ENCODE measurements around the gene PHACTR4. TPM values are rescaled to one million over a fixed set of nuclear protein-coding genes. Genes with fewer than 3 reads are reported as not detected.

Gene PHACTR4
- total and polyA plus RNA-seq, 2 of the 4 experiments (the other 2 are of a cell fraction) = 7.5 to 15.0 TPM

DNA sequence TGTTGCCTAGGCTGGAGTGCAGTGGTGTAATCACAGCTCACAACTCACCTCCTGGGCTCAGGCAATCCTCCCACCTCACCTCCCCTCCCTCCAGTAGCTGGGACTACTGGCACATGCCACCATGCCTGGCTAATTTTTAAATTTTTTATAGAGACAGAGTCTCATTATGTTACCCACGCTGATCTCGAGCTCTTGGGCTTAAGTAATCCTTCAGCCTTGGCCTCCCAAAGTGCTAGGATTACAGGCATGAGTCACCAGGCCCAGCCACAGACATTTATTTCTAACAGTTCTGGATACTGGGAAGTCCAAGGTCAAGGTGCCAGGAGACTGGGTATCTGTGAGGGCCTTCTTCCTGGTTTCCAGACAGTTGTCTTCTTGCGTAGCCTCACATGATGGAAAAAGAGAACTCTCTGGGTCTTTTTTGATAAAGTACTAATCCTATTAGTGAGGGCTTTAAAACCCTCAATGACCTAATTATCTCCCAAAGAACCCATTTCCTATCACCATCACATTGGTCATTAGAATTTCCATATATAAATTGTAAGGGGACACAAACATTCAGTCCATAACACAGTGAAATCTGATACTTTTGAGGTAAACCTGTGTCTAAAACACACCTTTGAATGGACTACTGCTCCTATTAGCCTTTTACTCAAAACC is 67.9 kb downstream of the PHACTR4 start:
- ChIA-PET POLR2A (ENCODE audit: unreplicated experiment) (no interaction called here), CTCF (interaction anchor here (1.0 kb wide), 1 partner anchor 13 kb away, joined by 3 read pairs; no protein-coding TSS in a partner anchor)
- no peak overlapping the region for H4K5ac ChIP-seq (ENCODE audit: low read depth, low read length)
- H4K91ac ChIP-seq (ENCODE audit: insufficient read depth, low read depth, low read length) = no peak overlapping the region
- no peak overlapping the region for H3K23ac ChIP-seq (ENCODE audit: low read depth, low read length)
- peak overlapping the region; percentile 36 for H3K4me2 ChIP-seq (ENCODE audit: low read depth, low read length)
- in situ Hi-C loops (cut with MboI; ENCODE audit: low sequenced_read_pairs) = no loop called here
- H3K4ac ChIP-seq (ENCODE audit: low read depth, low read length) = peak overlapping the region; percentile 8
- BruUV-seq (replicated peaks) = no TSS peak
- peak overlapping the region; percentile 84 for H2BK5ac ChIP-seq (ENCODE audit: low read depth, low read length, poor library complexity, severe bottlenecking)
- no peak overlapping the region for H3K56ac ChIP-seq (ENCODE audit: extremely low read depth, insufficient read depth, low read length)
- H3K4me3 ChIP-seq (ENCODE audit: insufficient read depth, low read depth, low read length) = no peak overlapping the region
- WGBS, 2 experiments (ENCODE audit: extremely low coverage in 2 of 2, insufficient read length in 1 of 2) = no CpG with 5 or more reads among the region's 3 CpGs
- H3K36me3 ChIP-seq (ENCODE audit: control insufficient read depth, insufficient read depth, low read length) = no peaks in the 10 kb centered on the region
- no peak overlapping the region for H2BK15ac ChIP-seq (ENCODE audit: low read depth, low read length)
- no peak overlapping the region for H3K18ac ChIP-seq (ENCODE audit: low read depth, low read length)
- H2AFZ ChIP-seq (replicated peaks; ENCODE audit: low read length, poor library complexity) = no peak overlapping the region
- peak overlapping the region in 1 of 2 experiments; percentile 28; a peak in 1 of 4 replicates for H4K8ac ChIP-seq (ENCODE audit: low read depth in 2 of 2, low read length in 2 of 2)
- H3K79me1 ChIP-seq (ENCODE audit: low read depth in 1 of 2, low read length in 2 of 2) = peaks cover 7 to 46% of the 10 kb centered on the region in 2 experiments
- peak overlapping the region; percentile 62; the same call in 1 of the 2 replicates for H3K27ac ChIP-seq (ENCODE audit: insufficient read depth, low read length)
- no peak overlapping the region for H2BK120ac ChIP-seq (ENCODE audit: low read depth, low read length)
- H3K4me1 ChIP-seq (ENCODE audit: control insufficient read depth, insufficient read depth, low read length) = peaks cover 2% of the 10 kb centered on the region; the same call in 1 of the 2 replicates
- peaks cover 14% of the 10 kb centered on the region; the same call in 1 of the 2 replicates for H4K20me1 ChIP-seq (ENCODE audit: insufficient read depth, low read length)
- no peaks in the 10 kb centered on the region for H3K27me3 ChIP-seq (ENCODE audit: control insufficient read depth, insufficient read depth, low read length)
- no peaks in the 10 kb centered on the region; the same call in 1 of the 2 replicates for H3K9me1 ChIP-seq (ENCODE audit: insufficient read depth, low read length)
- H3K14ac ChIP-seq (replicated peaks; ENCODE audit: low read depth, low read length) = 0 out of 2 replicates have a peak overlapping the region, but pooled peaks have one; percentile 55
- TF ChIP-seq FOS (IDR thresholded peaks at IDR 0.05; ENCODE audit: low read depth, low read length) (peak; percentile 78; the same call in 1 of the 2 replicates), RCOR1 (IDR thresholded peaks at IDR 0.05; ENCODE audit: insufficient replicate concordance, low read length) (no peak), MAFK (IDR thresholded peaks at IDR 0.05; ENCODE audit: low read depth, low read length) (no peak), NFE2L2 (IDR thresholded peaks at IDR 0.05; ENCODE audit: low read depth, low read length) (no peak), RAD21 (IDR thresholded peaks at IDR 0.05; ENCODE audit: low read length) (no peak), BHLHE40 (IDR thresholded peaks at IDR 0.05; ENCODE audit: low read depth, low read length) (0 out of 2 replicates have a peak, but pooled peaks have one; percentile 38), CEBPB (IDR thresholded peaks at IDR 0.05; ENCODE audit: low read depth, low read length) (no peak)
- TF ChIP-seq, protein P1, sequence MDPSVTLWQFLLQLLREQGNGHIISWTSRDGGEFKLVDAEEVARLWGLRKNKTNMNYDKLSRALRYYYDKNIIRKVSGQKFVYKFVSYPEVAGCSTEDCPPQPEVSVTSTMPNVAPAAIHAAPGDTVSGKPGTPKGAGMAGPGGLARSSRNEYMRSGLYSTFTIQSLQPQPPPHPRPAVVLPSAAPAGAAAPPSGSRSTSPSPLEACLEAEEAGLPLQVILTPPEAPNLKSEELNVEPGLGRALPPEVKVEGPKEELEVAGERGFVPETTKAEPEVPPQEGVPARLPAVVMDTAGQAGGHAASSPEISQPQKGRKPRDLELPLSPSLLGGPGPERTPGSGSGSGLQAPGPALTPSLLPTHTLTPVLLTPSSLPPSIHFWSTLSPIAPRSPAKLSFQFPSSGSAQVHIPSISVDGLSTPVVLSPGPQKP (IDR thresholded peaks at IDR 0.05; ENCODE audit: borderline replicate concordance, low read depth, low read length) = no peak
- H3K9ac ChIP-seq (ENCODE audit: low read depth, low read length) = no peak overlapping the region
- H2AK5ac ChIP-seq (ENCODE audit: low read depth, low read length) = peak overlapping the region; percentile 95
- H2AK9ac ChIP-seq (replicated peaks; ENCODE audit: low read depth, low read length, poor library complexity) = no peak overlapping the region
- peak; percentile 80 for DNase-seq
- intact Hi-C loops (cut with micrococcal nuclease) = no loop called here
- H3K9me3 ChIP-seq (ENCODE audit: control insufficient read depth, insufficient read depth, low read length) = no peaks in the 10 kb centered on the region
- dilution Hi-C loops (cut with HindIII; ENCODE audit: low sequenced_read_pairs, unreplicated experiment) = no loop called here
- peak; percentile 65 for ATAC-seq (ENCODE audit: low read depth)
- no peak overlapping the region for H2BK20ac ChIP-seq (ENCODE audit: low read depth, low read length)
